GM23338 (cell line): ENCODE results near the gene ZNF679. TPM values are rescaled to one million over a fixed set of nuclear protein-coding genes. Genes with fewer than 3 reads are reported as not detected.

Source experiments
- ATAC-seq: fragments of 200-7000 bp; cut with Tn5 transposase; 3 replicates; pipeline ENCODE4 v1.9.1; 2020
- DNase-seq: peaks from one replicate; pipeline ENCODE4 v3.0.0-alpha.2; 2015; ENCODE audit warnings: low spot score
- H2AFZ ChIP-seq: fragments of 200-600 bp; sonication (generic); 2 replicates; pipeline ENCODE4 v1.8.0; 2016; ENCODE audit warnings: antibody characterized with exemption, mild to moderate bottlenecking, moderate library complexity
- H3F3A ChIP-seq: fragments of 200-600 bp; sonication (generic); replicated peaks from 2 replicates; pipeline ENCODE4 v1.8.0; 2017; ENCODE audit warnings: antibody characterized with exemption, mixed run types, low read depth
- H3K27ac ChIP-seq: fragments of 200-600 bp; sonication (generic); 2 replicates; pipeline ENCODE4 v1.6.1; 2016; ENCODE audit warnings: low read depth
- H3K27me3 ChIP-seq: fragments of 200-600 bp; sonication (generic); 2 replicates; pipeline ENCODE4 v1.8.0; 2016; ENCODE audit warnings: mild to moderate bottlenecking, mixed run types, moderate library complexity; ENCODE audit not compliant: insufficient read depth
- H3K36me3 ChIP-seq: fragments of 200-600 bp; sonication (generic); 2 replicates; pipeline ENCODE4 v1.8.0; 2016; ENCODE audit warnings: mild to moderate bottlenecking; ENCODE audit not compliant: insufficient read depth
- H3K4me1 ChIP-seq: fragments of 200-600 bp; sonication (generic); 2 replicates; pipeline ENCODE4 v1.8.0; 2016; ENCODE audit warnings: mild to moderate bottlenecking, moderate library complexity; ENCODE audit not compliant: insufficient read depth
- H3K4me2 ChIP-seq: fragments of 200-600 bp; sonication (generic); 2 replicates; pipeline ENCODE4 v1.7.1; 2017; ENCODE audit warnings: mixed run types
- H3K4me3 ChIP-seq: fragments of 200-600 bp; sonication (generic); 2 replicates; pipeline ENCODE4 v1.6.1; 2016; ENCODE audit warnings: mixed run types
- H3K79me2 ChIP-seq: fragments of 200-600 bp; sonication (generic); replicated peaks from 2 replicates; pipeline ENCODE4 v1.8.0; 2017; ENCODE audit warnings: mild to moderate bottlenecking; ENCODE audit not compliant: insufficient read depth
- H3K9me2 ChIP-seq: fragments of 200-600 bp; sonication (generic); 2 replicates; pipeline ENCODE4 v1.8.0; 2017; ENCODE audit not compliant: insufficient read depth
- H4K20me1 ChIP-seq: fragments of 200-600 bp; sonication (generic); replicated peaks from 2 replicates; pipeline ENCODE4 v1.8.0; 2017; ENCODE audit warnings: mild to moderate bottlenecking; ENCODE audit not compliant: insufficient read depth
- H3K27ac Mint-ChIP-seq: 2 replicates; pipeline ENCODE4 v1.8.0; 2020; ENCODE audit warnings: inconsistent platforms, mild to moderate bottlenecking, moderate library complexity, mixed read lengths
- H3K27me3 Mint-ChIP-seq: 3 replicates; pipeline ENCODE4 v1.8.0; 2022; ENCODE audit warnings: low read depth, mild to moderate bottlenecking, moderate library complexity, mixed read lengths, inconsistent platforms; ENCODE audit not compliant: insufficient read depth, poor library complexity
- H3K36me3 Mint-ChIP-seq: 3 replicates; pipeline ENCODE4 v1.8.0; 2021; ENCODE audit warnings: low read depth, mild to moderate bottlenecking, inconsistent platforms, moderate library complexity, mixed read lengths
- H3K4me1 Mint-ChIP-seq: 3 replicates; pipeline ENCODE4 v1.8.0; 2020; ENCODE audit warnings: mild to moderate bottlenecking, inconsistent platforms, mixed read lengths
- H3K4me3 Mint-ChIP-seq: 3 replicates; pipeline ENCODE4 v1.8.0; 2021; ENCODE audit warnings: moderate library complexity, mild to moderate bottlenecking, inconsistent platforms, mixed read lengths
- H3K9me3 Mint-ChIP-seq: 3 replicates; pipeline ENCODE4 v1.8.0; 2020; ENCODE audit warnings: moderate library complexity, mild to moderate bottlenecking, inconsistent platforms, mixed read lengths
- CREB1 ChIP-seq: fragments of 250-450 bp; sonication (Bioruptor Pico); IDR thresholded peaks from 2 replicates; pipeline ENCODE4 v1.5.0; 2020; ENCODE audit warnings: low read depth, mild to moderate bottlenecking, moderate library complexity
- EZH2 ChIP-seq: fragments of 200-600 bp; sonication (generic); IDR thresholded peaks from one replicate; pipeline ENCODE4 v1.8.0; 2017; ENCODE audit warnings: antibody characterized with exemption, mild to moderate bottlenecking, low read depth; ENCODE audit not compliant: unreplicated experiment
- EZH2phosphoT487 ChIP-seq: fragments of 200-600 bp; sonication (generic); IDR thresholded peaks from one replicate; pipeline ENCODE4 v1.8.1; 2018; ENCODE audit warnings: antibody characterized with exemption; ENCODE audit not compliant: unreplicated experiment
- JUNB ChIP-seq: IDR thresholded peaks from one replicate; pipeline ENCODE4 v1.6.1; 2016; ENCODE audit warnings: antibody characterized with exemption; ENCODE audit not compliant: unreplicated experiment
- NANOG ChIP-seq: IDR thresholded peaks from 2 replicates; pipeline ENCODE4 v1.6.1; 2016; ENCODE audit warnings: antibody characterized with exemption, borderline replicate concordance
- POLR2AphosphoS5 ChIP-seq: IDR thresholded peaks from 2 replicates; pipeline ENCODE4 v1.6.1; 2016; ENCODE audit warnings: antibody characterized with exemption, low read depth
- STAT1 ChIP-seq: IDR thresholded peaks from one replicate; pipeline ENCODE4 v1.6.1; 2016; ENCODE audit warnings: antibody characterized with exemption; ENCODE audit not compliant: unreplicated experiment
- ZNF114 ChIP-seq: fragments of 250-450 bp; sonication (Bioruptor Pico); IDR thresholded peaks from 2 replicates; pipeline ENCODE4 v1.5.0; 2020; ENCODE audit warnings: mild to moderate bottlenecking, moderate library complexity
- ZNF331 ChIP-seq: fragments of 250-450 bp; sonication (Bioruptor Pico); IDR thresholded peaks from 2 replicates; pipeline ENCODE4 v1.5.0; 2020; ENCODE audit warnings: low read depth, mild to moderate bottlenecking, moderate library complexity
- polyA plus RNA-seq: library from polyadenylated mRNA; unstranded; fragments of >200 nt; fragmentation: Nextera tagmentation; extraction: Ambion mirVana; gene quantifications from 2 replicates; pipeline ENCODE4 v1.2.1, GENCODE V29; 2016
- total RNA-seq: library from RNA; depleted of rRNA; stranded (reverse); fragments of >200 nt; shearing (Covaris generic); gene quantifications from 2 replicates; pipeline ENCODE4 v1.2.3, GENCODE V29; 2014
- TF ChIP-seq, protein P1 (sequence below): IDR thresholded peaks from 2 replicates; pipeline ENCODE4 v1.6.1; 2016; ENCODE audit warnings: antibody characterized with exemption
- TF ChIP-seq, protein P2 (sequence below), 2 experiments: fragments of 200-600 bp in 1 of 2; sonication (generic) in 1 of 2; conservative IDR thresholded peaks; 2 replicates each; pipeline versions ENCODE4 v1.5.1 to v1.6.1; 2016 to 2017; ENCODE audit warnings: antibody characterized with exemption in 2 of 2, low read depth in 2 of 2, mild to moderate bottlenecking in 2 of 2, moderate library complexity in 1 of 2
- TF ChIP-seq, protein P3 (sequence below): IDR thresholded peaks from one replicate; pipeline ENCODE4 v1.6.1; 2018; ENCODE audit warnings: antibody characterized with exemption; ENCODE audit not compliant: unreplicated experiment
- TF ChIP-seq, protein P4 (sequence below): fragments of 250-450 bp; sonication (Bioruptor Pico); IDR thresholded peaks from 2 replicates; pipeline ENCODE4 v1.5.0; 2020; ENCODE audit warnings: mild to moderate bottlenecking, moderate library complexity

Gene ZNF679
- total and polyA plus RNA-seq, 2 experiments from 2014 or later = not detected

DNA sequence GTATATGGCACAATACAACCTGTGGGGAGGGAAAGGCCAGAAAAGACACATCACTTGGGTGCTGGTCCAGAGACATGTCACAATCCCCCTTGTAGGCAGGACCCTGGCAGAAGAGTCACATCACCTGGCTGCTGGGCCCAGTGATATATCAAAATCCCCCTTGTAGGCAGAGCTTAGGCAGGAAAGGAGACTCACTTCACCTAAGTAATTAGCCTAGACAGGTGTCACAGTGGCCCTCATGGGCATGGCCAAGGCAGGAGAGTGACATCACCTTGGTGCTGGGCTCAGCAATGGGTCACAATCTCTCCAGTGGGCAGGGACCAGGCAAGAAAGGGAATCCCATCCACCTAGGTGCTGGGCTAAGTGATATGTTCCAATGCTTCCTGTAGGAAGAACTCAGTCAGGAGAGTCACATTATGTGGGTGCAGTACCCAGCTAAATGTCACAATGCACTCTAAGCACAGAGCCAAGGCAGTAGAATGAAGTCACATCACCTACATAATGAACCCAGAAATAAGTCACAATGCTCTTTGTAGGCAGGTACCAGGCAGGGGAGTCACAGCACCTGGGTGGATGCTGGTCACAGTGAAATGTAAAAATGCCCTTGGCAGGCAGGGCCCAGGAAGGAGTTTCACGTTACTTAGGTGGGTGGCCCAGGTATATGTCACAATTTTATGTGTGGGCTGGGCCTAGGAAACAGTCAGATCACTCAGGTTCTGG is 66.6 kb downstream of the ZNF679 start:
- no peaks in the 10 kb centered on the region for H3K9me2 ChIP-seq
- no peak overlapping the region for H3K4me3 ChIP-seq
- no peak overlapping the region for H3K27ac ChIP-seq
- H3K27ac Mint-ChIP-seq = no peak overlapping the region
- no peaks in the 10 kb centered on the region for H3K4me1 Mint-ChIP-seq
- no peaks in the 10 kb centered on the region for H3F3A ChIP-seq
- ATAC-seq (no peak), DNase-seq (no peak)
- H3K27me3 Mint-ChIP-seq = peaks cover 3% of the 10 kb centered on the region
- H3K4me3 Mint-ChIP-seq = no peak overlapping the region
- H3K9me3 Mint-ChIP-seq = peaks cover 97% of the 10 kb centered on the region
- no peaks in the 10 kb centered on the region for H3K27me3 ChIP-seq
- no peak overlapping the region for H3K4me2 ChIP-seq
- peaks cover 15% of the 10 kb centered on the region for H3K36me3 Mint-ChIP-seq
- no peak for TF ChIP-seq EZH2
- TF ChIP-seq, protein P1, sequence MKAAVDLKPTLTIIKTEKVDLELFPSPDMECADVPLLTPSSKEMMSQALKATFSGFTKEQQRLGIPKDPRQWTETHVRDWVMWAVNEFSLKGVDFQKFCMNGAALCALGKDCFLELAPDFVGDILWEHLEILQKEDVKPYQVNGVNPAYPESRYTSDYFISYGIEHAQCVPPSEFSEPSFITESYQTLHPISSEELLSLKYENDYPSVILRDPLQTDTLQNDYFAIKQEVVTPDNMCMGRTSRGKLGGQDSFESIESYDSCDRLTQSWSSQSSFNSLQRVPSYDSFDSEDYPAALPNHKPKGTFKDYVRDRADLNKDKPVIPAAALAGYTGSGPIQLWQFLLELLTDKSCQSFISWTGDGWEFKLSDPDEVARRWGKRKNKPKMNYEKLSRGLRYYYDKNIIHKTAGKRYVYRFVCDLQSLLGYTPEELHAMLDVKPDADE = no peak
- TF ChIP-seq, protein P2, sequence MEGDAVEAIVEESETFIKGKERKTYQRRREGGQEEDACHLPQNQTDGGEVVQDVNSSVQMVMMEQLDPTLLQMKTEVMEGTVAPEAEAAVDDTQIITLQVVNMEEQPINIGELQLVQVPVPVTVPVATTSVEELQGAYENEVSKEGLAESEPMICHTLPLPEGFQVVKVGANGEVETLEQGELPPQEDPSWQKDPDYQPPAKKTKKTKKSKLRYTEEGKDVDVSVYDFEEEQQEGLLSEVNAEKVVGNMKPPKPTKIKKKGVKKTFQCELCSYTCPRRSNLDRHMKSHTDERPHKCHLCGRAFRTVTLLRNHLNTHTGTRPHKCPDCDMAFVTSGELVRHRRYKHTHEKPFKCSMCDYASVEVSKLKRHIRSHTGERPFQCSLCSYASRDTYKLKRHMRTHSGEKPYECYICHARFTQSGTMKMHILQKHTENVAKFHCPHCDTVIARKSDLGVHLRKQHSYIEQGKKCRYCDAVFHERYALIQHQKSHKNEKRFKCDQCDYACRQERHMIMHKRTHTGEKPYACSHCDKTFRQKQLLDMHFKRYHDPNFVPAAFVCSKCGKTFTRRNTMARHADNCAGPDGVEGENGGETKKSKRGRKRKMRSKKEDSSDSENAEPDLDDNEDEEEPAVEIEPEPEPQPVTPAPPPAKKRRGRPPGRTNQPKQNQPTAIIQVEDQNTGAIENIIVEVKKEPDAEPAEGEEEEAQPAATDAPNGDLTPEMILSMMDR (conservative IDR thresholded peaks at IDR 0.05; ENCODE audit: low read depth in 2 of 2) = no peak
- no peak for TF ChIP-seq ZNF331 (CRISPR knock-in tag)
- no peak for TF ChIP-seq EZH2phosphoT487
- TF ChIP-seq, protein P3, sequence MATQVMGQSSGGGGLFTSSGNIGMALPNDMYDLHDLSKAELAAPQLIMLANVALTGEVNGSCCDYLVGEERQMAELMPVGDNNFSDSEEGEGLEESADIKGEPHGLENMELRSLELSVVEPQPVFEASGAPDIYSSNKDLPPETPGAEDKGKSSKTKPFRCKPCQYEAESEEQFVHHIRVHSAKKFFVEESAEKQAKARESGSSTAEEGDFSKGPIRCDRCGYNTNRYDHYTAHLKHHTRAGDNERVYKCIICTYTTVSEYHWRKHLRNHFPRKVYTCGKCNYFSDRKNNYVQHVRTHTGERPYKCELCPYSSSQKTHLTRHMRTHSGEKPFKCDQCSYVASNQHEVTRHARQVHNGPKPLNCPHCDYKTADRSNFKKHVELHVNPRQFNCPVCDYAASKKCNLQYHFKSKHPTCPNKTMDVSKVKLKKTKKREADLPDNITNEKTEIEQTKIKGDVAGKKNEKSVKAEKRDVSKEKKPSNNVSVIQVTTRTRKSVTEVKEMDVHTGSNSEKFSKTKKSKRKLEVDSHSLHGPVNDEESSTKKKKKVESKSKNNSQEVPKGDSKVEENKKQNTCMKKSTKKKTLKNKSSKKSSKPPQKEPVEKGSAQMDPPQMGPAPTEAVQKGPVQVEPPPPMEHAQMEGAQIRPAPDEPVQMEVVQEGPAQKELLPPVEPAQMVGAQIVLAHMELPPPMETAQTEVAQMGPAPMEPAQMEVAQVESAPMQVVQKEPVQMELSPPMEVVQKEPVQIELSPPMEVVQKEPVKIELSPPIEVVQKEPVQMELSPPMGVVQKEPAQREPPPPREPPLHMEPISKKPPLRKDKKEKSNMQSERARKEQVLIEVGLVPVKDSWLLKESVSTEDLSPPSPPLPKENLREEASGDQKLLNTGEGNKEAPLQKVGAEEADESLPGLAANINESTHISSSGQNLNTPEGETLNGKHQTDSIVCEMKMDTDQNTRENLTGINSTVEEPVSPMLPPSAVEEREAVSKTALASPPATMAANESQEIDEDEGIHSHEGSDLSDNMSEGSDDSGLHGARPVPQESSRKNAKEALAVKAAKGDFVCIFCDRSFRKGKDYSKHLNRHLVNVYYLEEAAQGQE = no peak
- no peak for TF ChIP-seq POLR2AphosphoS5
- no peak for TF ChIP-seq JUNB
- no peak for TF ChIP-seq STAT1
- TF ChIP-seq, protein P4, sequence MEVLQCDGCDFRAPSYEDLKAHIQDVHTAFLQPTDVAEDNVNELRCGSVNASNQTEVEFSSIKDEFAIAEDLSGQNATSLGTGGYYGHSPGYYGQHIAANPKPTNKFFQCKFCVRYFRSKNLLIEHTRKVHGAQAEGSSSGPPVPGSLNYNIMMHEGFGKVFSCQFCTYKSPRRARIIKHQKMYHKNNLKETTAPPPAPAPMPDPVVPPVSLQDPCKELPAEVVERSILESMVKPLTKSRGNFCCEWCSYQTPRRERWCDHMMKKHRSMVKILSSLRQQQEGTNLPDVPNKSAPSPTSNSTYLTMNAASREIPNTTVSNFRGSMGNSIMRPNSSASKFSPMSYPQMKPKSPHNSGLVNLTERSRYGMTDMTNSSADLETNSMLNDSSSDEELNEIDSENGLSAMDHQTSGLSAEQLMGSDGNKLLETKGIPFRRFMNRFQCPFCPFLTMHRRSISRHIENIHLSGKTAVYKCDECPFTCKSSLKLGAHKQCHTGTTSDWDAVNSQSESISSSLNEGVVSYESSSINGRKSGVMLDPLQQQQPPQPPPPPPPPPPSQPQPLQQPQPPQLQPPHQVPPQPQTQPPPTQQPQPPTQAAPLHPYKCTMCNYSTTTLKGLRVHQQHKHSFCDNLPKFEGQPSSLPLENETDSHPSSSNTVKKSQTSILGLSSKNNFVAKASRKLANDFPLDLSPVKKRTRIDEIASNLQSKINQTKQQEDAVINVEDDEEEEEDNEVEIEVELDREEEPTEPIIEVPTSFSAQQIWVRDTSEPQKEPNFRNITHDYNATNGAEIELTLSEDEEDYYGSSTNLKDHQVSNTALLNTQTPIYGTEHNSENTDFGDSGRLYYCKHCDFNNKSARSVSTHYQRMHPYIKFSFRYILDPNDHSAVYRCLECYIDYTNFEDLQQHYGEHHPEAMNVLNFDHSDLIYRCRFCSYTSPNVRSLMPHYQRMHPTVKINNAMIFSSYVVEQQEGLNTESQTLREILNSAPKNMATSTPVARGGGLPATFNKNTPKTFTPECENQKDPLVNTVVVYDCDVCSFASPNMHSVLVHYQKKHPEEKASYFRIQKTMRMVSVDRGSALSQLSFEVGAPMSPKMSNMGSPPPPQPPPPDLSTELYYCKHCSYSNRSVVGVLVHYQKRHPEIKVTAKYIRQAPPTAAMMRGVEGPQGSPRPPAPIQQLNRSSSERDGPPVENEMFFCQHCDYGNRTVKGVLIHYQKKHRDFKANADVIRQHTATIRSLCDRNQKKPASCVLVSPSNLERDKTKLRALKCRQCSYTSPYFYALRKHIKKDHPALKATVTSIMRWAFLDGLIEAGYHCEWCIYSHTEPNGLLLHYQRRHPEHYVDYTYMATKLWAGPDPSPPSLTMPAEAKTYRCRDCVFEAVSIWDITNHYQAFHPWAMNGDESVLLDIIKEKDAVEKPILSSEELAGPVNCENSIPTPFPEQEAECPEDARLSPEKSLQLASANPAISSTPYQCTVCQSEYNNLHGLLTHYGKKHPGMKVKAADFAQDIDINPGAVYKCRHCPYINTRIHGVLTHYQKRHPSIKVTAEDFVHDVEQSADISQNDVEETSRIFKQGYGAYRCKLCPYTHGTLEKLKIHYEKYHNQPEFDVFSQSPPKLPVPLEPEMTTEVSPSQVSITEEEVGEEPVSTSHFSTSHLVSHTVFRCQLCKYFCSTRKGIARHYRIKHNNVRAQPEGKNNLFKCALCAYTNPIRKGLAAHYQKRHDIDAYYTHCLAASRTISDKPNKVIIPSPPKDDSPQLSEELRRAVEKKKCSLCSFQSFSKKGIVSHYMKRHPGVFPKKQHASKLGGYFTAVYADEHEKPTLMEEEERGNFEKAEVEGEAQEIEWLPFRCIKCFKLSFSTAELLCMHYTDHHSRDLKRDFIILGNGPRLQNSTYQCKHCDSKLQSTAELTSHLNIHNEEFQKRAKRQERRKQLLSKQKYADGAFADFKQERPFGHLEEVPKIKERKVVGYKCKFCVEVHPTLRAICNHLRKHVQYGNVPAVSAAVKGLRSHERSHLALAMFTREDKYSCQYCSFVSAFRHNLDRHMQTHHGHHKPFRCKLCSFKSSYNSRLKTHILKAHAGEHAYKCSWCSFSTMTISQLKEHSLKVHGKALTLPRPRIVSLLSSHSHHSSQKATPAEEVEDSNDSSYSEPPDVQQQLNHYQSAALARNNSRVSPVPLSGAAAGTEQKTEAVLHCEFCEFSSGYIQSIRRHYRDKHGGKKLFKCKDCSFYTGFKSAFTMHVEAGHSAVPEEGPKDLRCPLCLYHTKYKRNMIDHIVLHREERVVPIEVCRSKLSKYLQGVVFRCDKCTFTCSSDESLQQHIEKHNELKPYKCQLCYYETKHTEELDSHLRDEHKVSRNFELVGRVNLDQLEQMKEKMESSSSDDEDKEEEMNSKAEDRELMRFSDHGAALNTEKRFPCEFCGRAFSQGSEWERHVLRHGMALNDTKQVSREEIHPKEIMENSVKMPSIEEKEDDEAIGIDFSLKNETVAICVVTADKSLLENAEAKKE (CRISPR knock-in tag) = no peak
- TF ChIP-seq ZNF114 (CRISPR knock-in tag) = no peak
- TF ChIP-seq NANOG = no peak
- TF ChIP-seq CREB1 = no peak
- H3K36me3 ChIP-seq = no peaks in the 10 kb centered on the region
- no peak overlapping the region for H2AFZ ChIP-seq
- no peaks in the 10 kb centered on the region for H3K4me1 ChIP-seq
- H4K20me1 ChIP-seq = no peaks in the 10 kb centered on the region
- no peaks in the 10 kb centered on the region for H3K79me2 ChIP-seq
